Keratinocyte (primary cell): Measurements from ENCODE around the gene CYP2U1.

Experiments used
- CTCF ChIP-seq, 3 experiments: IDR thresholded peaks in 1 of 3; conservative IDR thresholded peaks in 1 of 3; optimal IDR thresholded peaks in 1 of 3; 2 replicates in 2 of 3; 3 replicates in 1 of 3; pipeline versions ENCODE3 to v1.5.1; 2011; ENCODE audit warnings: low read length in 3 of 3, mild to moderate bottlenecking in 3 of 3, moderate library complexity in 2 of 3, control low read depth in 1 of 3, inconsistent platforms in 1 of 3; ENCODE audit not compliant: insufficient read depth in 2 of 3; ENCODE audit errors: extremely low read depth in 1 of 3
- EZH2 ChIP-seq: IDR thresholded peaks from one replicate; pipeline ENCODE4 v1.6.1; 2012; ENCODE audit warnings: inconsistent platforms, mild to moderate bottlenecking, low read length, moderate library complexity

DNA sequence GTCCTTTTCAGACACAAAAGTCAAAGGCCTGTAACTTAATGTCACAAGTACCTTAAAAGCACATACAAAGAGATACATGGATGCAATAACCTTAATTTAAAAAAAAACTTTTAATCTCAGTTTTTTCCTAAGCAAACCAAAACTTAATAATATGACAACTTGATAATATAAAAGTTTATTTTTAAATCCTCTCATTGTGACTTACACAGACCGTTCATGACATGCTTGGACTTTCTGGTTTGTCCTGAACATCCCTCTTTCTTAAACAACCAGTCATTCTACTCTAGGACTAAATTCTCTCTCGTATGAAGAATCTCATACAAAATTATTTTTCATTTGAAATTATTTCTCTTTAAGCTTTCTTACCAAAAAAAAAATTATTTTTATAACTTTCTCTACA is 43.1 kb upstream of the CYP2U1 start:
- TF ChIP-seq CTCF (optimal IDR thresholded peaks at IDR 0.05 in 1 of 3, IDR thresholded peaks at IDR 0.05 in 1 of 3, conservative IDR thresholded peaks at IDR 0.05 in 1 of 3; ENCODE audit: extremely low read depth in 1 of 3, insufficient read depth in 2 of 3, low read length in 3 of 3) (no peak), EZH2 (no peak)
